HG03460 (cell line): Measurements from ENCODE around the gene PRDM16.

Experiments
- ATAC-seq: cut with Tn5 transposase; IDR thresholded peaks from one replicate; pipeline ENCODE4 v1.9.1; 2021; ENCODE audit not compliant: unreplicated experiment

The PRDM16 gene

DNA sequence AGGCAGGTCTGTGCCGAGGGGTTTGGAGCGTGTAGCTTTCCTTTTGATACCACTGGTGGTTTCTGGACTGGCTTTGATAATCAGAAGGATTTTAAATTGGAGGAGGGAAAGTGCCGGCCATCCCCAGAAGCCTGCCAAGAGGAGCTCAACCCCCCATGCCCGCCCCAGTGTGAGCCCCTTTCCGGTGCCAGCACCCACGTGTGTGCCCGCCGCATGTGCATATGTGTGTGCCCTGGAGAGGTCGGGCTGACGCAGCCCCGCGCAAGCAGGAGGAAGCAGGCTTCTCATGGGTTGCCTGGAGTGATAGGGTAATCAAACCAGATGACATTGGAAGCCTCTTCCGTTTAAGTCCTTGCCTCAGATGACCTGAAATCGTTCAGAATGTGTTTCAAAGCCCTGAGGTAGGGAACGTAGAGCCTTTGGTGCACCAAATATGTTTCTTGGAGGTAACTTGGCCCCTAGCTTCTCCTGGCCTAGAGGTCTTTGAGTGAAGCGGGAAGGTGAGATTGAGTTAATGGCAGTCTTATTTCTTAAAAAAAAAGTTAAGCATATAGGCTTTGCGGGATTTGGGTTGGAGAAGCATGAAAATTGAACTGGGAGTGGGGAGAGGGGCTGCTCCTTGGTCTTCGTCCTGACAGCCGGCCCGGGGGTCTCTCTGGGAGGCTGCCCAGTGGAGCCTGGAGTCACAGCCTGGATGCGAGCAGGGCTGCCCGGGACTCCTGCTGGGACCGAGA, 351.4 kb downstream of the PRDM16 start:
- ATAC-seq, result no peak

DNA sequence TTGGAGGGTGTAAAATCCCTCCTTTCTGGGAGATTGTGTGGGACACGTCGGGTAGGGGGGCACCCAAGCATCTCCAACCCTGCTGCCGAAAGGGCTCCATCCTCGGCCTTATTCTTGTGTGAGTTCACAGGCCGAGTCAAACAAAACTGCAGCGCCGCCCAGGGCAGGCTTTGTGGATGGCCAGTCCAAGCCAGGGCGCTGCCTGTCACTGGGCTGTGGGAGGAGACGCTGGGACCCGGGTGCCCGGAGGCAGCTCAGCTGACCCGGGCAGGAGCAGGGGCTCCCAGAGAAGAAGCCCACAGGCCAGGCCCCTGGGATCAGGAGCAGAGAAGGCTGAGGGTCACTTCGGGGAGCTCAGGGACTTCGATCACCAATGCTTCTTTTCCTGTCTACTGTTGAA, 353.6 kb downstream of the PRDM16 start:
- ATAC-seq, result no peak

DNA sequence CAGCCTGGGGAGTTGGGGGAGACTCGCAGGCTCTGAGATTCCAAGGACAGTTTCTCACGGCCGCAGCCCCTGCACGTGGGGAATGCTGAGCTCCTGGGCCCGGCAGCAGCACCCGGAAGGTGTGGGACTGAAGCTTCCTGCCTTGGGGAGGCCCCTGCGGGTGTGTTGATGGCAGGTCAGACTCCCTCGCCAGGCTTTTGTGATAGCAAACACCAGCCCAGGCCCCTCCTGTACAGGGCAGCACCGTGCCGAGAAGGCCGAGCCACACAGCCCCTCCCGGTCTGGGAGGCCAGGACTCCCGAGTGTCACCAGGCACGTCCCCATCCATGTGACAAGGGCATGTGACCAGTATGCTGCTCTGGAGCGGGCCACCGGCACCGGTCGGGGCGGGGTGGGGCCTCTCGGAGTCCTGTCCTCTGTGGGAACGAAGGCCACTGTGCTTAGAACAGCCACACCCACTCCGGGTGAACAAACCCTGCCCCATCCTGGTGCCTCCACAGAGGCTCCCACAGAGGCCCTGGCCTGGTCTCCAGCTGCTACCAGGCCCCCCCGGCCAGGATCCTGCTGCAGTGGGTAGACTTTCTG, 354.3 kb downstream of the PRDM16 start:
- no peak for ATAC-seq

DNA sequence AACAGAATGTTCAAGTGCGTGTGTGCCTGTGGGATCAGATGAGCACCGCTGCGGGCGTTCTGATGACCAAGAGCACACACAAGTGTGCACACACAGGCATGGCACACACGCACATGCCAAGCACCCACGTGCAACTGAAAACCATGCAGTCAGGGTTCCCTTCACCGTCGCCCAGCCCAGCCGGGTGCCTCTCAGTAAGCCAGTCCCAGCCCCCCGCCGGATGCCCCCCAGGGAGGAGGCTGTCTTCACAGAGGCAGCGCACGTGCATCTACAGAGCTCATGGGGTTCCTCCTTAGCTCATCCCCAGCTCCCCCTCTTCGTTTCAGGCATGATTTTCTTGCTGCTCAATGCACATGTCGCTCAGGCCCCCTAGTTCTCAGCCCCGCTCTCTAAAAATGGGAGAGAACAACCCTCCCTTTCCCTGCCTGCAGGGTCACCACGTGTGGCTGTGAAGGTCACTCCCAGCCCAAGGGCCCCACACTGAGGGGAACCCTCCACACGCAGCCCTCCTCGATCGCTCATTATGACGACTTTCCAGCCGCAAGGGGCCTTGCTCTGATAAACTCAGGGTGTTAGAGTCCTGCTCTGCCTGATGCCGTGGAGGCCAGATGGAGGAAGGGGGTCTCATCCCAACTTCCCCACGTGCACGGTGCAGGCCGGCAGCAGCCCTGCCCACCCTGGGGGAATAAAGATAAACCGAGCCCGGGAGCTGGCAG, 355.1 kb downstream of the PRDM16 start:
- no peak for ATAC-seq

DNA sequence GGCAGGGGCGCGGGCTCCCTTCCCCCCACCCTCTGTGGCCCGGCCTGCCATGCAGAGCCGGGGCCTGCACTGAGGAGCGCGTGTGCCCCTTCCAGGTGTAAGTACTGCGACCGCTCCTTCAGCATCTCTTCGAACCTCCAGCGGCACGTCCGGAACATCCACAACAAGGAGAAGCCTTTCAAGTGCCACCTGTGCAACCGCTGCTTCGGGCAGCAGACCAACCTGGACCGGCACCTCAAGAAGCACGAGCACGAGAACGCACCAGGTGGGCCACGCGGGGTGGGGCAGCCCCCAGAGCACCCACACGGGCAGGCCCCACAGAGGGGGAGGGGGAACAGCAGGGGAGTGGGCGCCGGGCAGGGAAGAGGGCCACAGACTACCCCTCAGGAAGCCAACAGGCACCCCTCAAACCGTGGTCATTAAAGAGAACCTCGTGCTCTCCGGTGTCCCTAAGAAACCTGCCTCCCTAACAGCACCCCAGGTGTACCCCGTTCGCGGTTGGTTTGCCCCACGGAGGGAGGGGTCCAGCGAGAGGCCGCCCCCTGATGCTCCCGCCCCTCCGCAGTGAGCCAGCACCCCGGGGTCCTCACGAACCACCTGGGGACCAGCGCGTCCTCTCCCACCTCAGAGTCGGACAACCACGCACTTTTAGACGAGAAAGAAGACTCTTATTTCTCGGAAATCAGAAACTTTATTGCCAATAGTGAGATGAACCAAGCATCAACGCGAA, 356.6 kb downstream of the PRDM16 start:
- ATAC-seq, result no peak

DNA sequence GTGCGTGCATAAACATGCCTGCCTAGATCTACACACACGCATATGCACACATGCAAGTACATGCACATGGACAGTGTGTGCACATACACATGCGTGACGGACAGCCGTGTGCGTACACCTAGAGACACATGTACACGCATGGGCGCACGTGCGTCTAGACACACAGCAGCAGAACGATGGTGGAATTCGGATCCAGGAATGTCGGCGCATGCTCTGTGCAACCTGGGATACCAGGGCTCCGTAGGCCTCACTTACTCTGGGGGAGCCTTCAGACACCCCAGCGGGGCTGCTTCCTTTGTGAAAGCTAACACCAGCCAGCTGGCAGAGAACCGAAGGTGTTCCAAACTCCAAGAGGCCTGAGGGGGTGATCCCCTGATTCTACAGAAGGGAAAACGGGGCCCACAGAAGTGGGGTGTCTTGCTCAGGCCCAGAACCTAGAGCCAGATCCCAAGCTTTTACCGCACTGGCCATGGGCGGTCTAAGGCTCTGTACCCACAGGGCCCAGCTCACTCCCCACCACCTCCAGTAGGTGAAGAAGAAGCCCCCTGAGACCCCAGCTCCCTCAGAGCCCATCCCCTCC, 358.0 kb downstream of the PRDM16 start:
- no peak for ATAC-seq

DNA sequence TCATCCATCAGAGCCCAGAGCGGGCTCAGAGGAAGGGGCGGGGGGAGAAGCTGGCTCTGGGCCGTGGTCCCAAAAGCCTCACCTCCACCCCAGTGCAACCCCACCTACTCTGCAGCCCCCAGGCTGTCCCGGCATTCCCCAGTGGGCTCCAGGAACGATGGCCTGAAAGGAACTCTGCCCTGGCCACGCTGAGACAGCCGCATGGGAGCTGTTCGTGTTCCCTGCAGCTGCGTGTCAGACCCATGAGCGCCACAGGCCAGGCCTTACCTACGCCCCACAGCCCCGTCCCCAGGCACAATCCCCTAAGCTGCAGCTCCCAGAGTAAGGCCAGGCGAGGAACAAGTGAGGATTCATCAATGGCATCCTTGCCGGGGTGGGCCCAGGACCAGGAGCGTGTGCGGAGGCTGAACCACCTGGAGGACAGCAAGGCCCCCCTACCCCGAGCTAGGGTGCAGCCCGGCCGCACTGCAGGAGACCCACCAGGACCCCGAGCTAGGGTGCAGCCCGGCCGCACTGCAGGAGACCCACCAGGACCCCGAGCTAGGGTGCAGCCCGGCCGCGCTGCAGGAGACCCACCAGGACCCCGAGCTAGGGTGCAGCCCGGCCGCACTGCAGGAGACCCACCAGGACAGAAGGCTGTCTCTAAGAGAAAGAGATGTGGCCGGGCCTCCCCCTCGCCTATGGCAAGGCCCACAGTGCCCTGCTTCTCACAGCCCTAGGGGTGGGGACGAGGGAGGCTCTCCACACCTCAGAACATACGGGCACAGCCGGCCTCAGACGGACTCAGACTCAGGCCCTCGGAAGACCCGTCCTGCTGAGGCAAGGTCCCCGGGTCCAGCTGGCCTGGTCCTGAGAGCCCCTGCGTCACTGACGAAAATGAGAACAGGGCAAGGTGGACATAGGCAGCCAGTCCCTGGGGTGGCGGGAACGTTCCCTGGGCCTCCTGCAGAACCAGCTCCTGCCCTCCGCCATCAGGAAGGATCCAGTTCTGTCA, 359.0 kb downstream of the PRDM16 start:
- no peak for ATAC-seq

DNA sequence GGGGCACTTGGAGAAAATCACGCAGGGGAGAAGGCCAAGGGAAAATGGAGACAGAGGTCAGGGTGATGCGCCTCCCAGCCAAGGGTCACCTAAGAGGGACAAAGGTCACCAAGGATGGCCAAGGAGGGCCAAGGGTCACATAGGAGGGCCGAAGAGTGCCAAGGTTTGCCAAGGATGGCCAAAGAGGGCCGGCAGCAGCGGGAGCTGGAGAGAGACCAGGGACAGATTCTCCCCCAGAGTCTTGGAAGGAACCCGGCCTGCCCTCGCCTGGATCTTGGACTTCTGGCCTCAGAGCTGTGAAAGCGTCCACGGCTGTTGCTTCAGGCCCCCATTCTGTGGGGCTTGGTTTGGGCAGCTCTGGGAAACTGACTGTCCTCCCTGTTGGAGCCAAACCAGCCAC, 359.9 kb downstream of the PRDM16 start:
- no peak for ATAC-seq

DNA sequence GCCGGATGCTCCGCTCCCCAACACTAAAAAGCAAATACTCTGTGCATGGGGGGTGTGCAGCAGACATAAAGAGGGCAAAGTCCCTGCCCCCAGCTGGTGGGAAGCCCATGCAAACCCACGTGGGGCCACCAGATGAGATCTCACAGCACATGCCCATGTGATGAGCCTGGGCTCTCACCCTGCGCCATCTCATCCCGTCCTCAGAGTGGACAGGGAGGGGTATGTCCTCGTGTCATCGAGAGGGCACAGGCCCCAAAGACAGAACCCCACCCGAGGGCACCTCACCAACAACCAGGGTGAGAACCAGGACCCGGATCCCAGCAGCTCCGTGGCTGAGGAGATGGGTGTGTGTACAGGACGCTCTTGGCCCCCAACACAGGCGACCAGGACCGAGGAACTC, 360.3 kb downstream of the PRDM16 start:
- no peak for ATAC-seq

DNA sequence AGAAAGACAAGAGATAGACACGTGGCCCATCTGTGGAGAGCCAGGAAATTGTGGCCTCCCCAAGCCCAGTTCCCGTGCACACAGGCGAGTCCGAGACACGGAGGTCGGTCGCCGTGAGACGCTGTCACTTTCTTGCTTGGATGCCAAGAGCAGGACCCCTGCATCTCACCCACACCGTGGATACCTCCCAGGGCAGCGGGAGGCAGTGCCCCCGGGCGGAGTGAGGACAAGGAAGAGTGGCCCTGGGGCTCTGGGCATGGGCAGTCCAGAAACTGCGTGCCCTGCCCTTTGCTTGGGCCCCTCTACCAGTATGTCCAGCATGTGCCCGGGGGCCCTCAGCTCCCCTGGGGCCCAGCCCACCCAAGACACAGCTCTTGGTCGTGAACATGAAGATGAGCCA, 360.8 kb downstream of the PRDM16 start:
- no peak for ATAC-seq

DNA sequence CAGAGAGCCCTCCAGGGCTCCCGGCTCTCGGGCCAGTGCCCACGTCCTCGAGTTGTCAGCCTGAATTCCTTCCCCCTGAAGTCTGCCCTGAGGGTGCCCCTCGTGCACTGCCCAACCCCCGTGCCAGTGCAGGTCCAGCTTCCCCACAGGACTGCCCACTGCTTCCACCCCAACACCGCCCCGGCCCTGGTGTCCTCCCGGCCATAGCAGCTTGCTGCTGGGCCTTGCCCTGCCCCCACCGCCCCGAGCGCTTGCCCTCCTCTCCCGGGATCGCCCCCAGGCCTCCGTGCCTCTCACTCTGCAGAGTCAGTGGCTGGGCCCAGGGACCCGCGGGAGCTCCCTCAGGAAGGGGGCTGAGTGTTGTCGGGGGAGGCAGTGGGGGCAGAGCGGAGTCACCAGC, 361.4 kb downstream of the PRDM16 start:
- no peak for ATAC-seq

DNA sequence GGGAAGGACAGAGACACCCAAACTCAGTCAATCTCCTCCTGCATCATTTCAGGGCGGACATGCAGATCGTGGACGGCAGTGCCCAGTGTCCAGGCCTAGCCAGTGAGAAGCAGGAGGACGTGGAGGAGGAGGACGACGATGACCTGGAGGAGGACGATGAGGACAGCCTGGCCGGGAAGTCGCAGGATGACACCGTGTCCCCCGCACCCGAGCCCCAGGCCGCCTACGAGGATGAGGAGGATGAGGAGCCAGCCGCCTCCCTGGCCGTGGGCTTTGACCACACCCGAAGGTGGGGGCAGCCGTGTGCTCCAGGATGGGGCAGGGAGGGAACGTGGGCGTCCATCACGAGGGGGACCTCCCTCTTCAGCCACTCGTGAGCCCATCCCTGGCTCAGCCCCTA, 361.8 kb downstream of the PRDM16 start:
- ATAC-seq, result no peak

DNA sequence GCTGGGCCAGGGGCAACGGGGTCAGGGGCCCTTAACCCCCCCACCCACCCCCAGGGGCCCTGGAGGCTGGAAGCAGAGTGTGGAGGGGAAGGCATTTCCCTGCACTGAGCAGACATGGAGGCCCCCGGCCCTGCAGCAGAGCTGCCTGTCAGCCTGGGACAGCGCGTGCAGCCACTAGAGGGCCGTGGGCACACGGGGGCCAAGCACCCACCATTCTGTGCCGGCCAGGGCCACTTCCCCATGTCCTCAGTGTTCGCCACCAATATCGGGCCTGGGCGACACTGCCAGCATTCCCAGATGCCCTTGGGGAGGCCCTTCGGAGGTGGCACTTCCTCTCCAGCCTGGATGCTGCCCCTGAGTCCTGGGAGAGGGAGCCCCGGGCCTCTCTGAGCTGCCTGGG, 362.3 kb downstream of the PRDM16 start:
- ATAC-seq, result no peak

DNA sequence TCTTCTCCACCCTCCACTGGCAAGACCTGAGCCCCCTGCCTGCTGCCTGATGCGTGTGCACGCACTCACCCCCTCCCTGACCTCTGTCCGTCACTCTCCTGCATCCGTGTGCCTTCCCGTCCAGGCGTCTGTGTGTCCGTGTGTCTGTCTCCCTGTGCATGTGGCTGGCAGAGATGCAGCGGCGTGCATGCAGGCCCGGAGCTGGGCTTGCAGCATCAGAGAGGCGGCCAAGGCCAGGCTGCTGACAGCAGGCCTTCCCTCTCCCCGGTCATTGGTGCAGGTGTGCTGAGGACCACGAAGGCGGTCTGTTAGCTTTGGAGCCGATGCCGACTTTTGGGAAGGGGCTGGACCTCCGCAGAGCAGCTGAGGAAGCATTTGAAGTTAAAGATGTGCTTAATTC, 362.7 kb downstream of the PRDM16 start:
- no peak for ATAC-seq

DNA sequence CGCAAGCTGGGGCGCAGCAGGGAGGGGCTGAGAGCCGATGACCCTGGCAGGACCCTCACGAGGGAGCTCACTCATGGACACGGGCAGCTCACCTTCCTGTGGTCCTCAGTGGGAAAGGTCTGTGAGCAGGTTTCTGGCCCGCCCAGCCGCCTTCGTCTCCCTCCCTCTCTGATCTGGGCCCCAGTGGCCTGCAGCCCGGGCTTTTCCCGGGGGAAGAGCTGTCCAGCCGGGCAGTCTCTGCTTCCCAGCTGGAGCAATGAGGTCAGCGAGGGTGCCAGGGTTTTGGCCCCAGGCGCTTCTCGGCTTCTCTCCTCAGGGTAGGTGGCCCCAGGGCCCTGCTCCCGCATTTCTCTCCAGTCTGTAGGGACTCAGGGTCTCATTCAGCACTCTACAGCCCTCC, 363.3 kb downstream of the PRDM16 start:
- no peak for ATAC-seq

DNA sequence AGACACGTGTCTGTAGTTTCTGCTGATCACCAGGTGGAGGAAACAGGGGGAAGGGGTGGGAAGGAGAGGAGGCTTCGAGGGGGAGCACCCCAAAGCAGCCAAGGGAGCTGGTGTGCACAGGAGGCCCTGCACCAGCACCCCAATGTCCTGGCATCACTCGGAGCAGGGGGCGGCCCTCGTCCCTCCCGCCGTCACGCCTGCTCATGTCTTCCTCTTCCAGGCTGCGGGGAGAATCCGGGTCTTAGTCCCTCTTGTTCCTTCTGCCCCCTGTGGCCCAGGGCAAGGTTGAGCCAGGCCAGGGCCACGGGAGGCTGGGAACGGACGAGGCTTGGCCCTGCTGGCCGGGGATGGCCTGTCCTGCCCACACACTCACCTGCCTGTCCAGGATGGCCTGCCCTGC, 364.1 kb downstream of the PRDM16 start:
- no peak for ATAC-seq

DNA sequence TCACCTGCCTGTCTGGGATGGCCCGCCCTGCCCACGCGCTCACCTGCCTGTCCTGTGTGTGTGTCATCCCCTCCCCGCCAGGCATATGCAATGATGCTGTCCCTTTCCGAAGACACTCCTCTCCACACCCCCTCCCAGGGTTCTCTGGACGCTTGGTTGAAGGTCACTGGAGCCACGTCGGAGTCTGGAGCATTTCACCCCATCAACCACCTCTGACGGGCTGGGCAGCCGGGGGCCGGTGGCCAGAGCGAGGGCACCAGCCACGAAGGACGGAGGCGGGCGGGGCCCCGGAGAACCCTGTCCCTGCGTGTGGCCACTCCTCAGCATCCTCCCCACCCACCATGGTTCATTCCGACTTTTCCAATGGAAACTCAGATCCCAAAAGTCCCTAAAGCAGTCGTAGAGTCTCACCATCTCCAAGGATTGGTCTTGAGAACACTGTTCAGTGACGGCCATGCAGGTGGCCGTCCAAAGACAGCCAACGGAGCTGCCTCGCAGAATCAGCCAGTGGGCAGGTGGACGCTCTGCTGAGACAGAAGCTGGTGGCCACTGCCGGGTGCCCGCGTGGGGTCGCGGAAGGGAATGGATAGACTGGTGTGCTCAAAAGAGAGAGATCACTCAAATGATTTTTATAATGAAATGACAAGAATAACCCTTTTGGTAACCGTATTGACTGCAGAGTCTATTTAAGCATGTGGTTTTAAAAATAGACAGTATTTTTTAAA, 364.8 kb downstream of the PRDM16 start:
- no peak for ATAC-seq

DNA sequence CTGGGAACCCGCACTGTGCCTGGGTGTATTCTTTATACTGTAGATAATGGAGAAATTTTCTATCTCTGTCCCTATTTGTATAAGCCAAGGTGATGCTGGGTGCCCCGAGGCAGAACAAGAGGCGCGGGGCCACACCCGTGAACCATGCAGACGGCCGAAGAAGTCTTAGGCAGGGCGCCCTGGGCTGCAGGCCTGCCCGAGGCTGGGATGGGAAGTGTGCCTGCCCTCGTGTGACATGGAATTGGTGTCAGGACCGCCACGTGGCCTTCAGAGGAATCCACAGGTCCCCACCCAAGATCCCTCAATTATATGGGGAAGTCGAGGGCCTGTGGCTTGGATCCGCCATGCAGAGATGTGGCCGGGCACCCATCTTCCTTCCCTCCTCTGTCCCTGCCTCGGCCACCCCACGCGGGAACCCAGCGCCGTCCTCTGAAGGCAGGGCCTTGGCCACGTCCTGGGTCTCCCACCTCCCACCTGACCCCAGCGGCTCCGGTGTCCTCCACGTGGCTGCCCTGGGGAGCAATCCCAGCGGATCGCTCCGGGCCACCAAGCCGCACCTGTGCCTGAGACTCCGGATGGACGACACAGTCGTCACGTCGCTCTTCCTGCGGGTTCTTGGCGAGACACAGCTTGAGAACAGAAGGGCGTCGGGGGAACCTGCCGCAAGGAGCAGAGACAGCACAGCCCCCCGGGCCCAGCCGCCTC, 365.6 kb downstream of the PRDM16 start:
- ATAC-seq, result no peak

DNA sequence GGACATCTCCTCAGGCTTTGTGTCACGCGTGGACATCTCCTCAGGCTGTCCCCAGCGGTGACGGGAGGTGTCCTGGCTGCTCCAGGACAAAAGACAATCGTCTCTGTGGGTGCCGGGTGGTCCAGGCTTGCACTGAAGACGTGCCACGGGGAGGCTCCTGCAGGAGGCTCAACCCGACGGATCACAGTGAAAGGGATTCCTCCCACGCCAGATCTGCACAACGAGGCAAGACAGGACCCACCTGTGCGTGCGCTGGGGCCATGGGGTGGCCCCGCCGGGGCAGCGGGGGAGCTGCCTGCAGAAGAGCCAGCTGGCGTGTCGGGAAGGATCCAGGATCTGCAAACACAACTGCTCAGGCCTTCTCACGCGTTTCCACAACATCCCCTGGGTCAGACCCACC, 366.7 kb downstream of the PRDM16 start:
- ATAC-seq, result no peak
